HAP-1 (cell line): ENCODE data around the gene SEC11A.
A peak's percentile ranks its signal among the peaks of the same experiment; 100 is the strongest.
"Not testable (repeated sequence)": the region's sequence is repeated elsewhere in the genome, so short reads cannot be mapped to it uniquely, and the experiment has no call there.

Source experiments
- DNase-seq, 2 experiments: peaks; one replicate each; pipeline ENCODE4 v3.0.0-alpha.2; 2016 to 2020; ENCODE audit warnings: low spot score in 2 of 2
- H3K27me3 ChIP-seq: fragments of 250-450 bp; sonication (Bioruptor Pico); 2 replicates; pipeline ENCODE4 v1.5.1; 2020; ENCODE audit warnings: low read depth, mild to moderate bottlenecking, moderate library complexity
- H3K36me3 ChIP-seq: fragments of 250-450 bp; sonication (Bioruptor Pico); replicated peaks from 2 replicates; pipeline ENCODE4 v1.5.1; 2020; ENCODE audit warnings: mild to moderate bottlenecking
- H3K4me1 ChIP-seq: fragments of 250-450 bp; sonication (Bioruptor Pico); 2 replicates; pipeline ENCODE4 v1.5.1; 2020; ENCODE audit warnings: mild to moderate bottlenecking
- H3K4me3 ChIP-seq: fragments of 250-450 bp; sonication (Bioruptor Pico); 2 replicates; pipeline ENCODE4 v1.5.1; 2020; ENCODE audit warnings: mild to moderate bottlenecking, moderate library complexity
- H3K9me3 ChIP-seq: fragments of 250-450 bp; sonication (Bioruptor Pico); 2 replicates; pipeline ENCODE4 v1.5.1; 2020; ENCODE audit warnings: mild to moderate bottlenecking, moderate library complexity
- in situ Hi-C: fragments of 300-500 bp; cut with MboI; formaldehyde crosslinking; loops from 3 replicates; pipeline ENCODE4 v1.14.3; 2020; ENCODE audit warnings: low sequenced_read_pairs, inconsistent platforms, mixed read lengths

SEC11A gene

GRCh38 chr15:84654689-84655453 is 61.1 kb downstream of the SEC11A start:
- peaks cover 34% of the 10 kb centered on the region for H3K36me3 ChIP-seq
- DNase-seq: peak; percentile 88 to 91
- peaks cover 19% of the 10 kb centered on the region for H3K4me1 ChIP-seq
- H3K27me3 ChIP-seq: no peaks in the 10 kb centered on the region
- no peaks in the 10 kb centered on the region for H3K9me3 ChIP-seq
- in situ Hi-C loops: no loop called here
- H3K4me3 ChIP-seq: peak overlapping the region; percentile 86

GRCh38 chr15:84653910-84654688 is 61.8 kb downstream of the SEC11A start, which contains the start of gene WDR73:
WDR73 (minus strand) TSS chr15:84654283; CDS start chr15:84654274, 9 bp downstream.
- Histone ChIP-seq H3K27me3 (no peaks in the 10 kb centered on the region), H3K36me3 (peaks cover 41% of the 10 kb centered on the region), H3K9me3 (no peaks in the 10 kb centered on the region), H3K4me1 (peaks cover 19% of the 10 kb centered on the region), H3K4me3 (peak within 1 kb of the TSS; percentile 86)
- DNase-seq: peak; percentile 98 to 100
- in situ Hi-C loops: no loop called here

GRCh38 chr15:84653584-84653909 is 62.4 kb downstream of the SEC11A start:
- in situ Hi-C loops: no loop called here
- Histone ChIP-seq H3K36me3 (peaks cover 47% of the 10 kb centered on the region), H3K4me3 (peak overlapping the region; percentile 86), H3K4me1 (peaks cover 19% of the 10 kb centered on the region), H3K27me3 (no peaks in the 10 kb centered on the region), H3K9me3 (no peaks in the 10 kb centered on the region)
- DNase-seq: no peak

- Histone ChIP-seq H3K27me3 (no peaks in the 10 kb centered on the region), H3K4me3 (no peak overlapping the region), H3K9me3 (no peaks in the 10 kb centered on the region), H3K36me3 (peaks cover 85% of the 10 kb centered on the region), H3K4me1 (peaks cover 11% of the 10 kb centered on the region)
- DNase-seq: no peak
- in situ Hi-C loops: no loop called here
These were observed 66.2 kb downstream of the SEC11A start for GRCh38 chr15:84649706-84650105.

- DNase-seq: no peak
- no peaks in the 10 kb centered on the region for H3K27me3 ChIP-seq
- in situ Hi-C loops: no loop called here
- no peaks in the 10 kb centered on the region for H3K9me3 ChIP-seq
- H3K4me1 ChIP-seq: peaks cover 11% of the 10 kb centered on the region
- H3K36me3 ChIP-seq: peaks cover 93% of the 10 kb centered on the region
- no peak overlapping the region for H3K4me3 ChIP-seq
These were observed 67.4 kb downstream of the SEC11A start for GRCh38 chr15:84648539-84648938.

GRCh38 chr15:84647726-84648125 is 68.2 kb downstream of the SEC11A start:
- peaks cover 97% of the 10 kb centered on the region for H3K36me3 ChIP-seq
- DNase-seq: no peak
- in situ Hi-C loops: no loop called here

GRCh38 chr15:84645997-84646396 is 69.9 kb downstream of the SEC11A start:
- peaks cover 97% of the 10 kb centered on the region for H3K36me3 ChIP-seq
- no peaks in the 10 kb centered on the region for H3K9me3 ChIP-seq
- in situ Hi-C loops: no loop called here
- no peak for DNase-seq
- no peak overlapping the region for H3K4me3 ChIP-seq
- no peaks in the 10 kb centered on the region for H3K4me1 ChIP-seq
- H3K27me3 ChIP-seq: no peaks in the 10 kb centered on the region

More at GRCh38 chr15:84647726-84648125, 68.2 kb downstream of the SEC11A start:
- H3K27me3 ChIP-seq: no peaks in the 10 kb centered on the region
- H3K9me3 ChIP-seq: no peaks in the 10 kb centered on the region
- no peak overlapping the region for H3K4me3 ChIP-seq
- 0 out of 2 replicates have a peak, but pooled peaks cover 3% of the 10 kb centered on the region for H3K4me1 ChIP-seq

- in situ Hi-C loops: no loop called here
- Histone ChIP-seq H3K27me3 (no peaks in the 10 kb centered on the region), H3K4me1 (no peaks in the 10 kb centered on the region), H3K9me3 (no peaks in the 10 kb centered on the region), H3K36me3 (peaks cover 95% of the 10 kb centered on the region), H3K4me3 (no peak overlapping the region)
- DNase-seq: no peak
These were observed 70.4 kb downstream of the SEC11A start for GRCh38 chr15:84645496-84645895.

GRCh38 chr15:84643838-84644237 is 72.1 kb downstream of the SEC11A start:
- Histone ChIP-seq H3K4me3 (no peak overlapping the region), H3K9me3 (no peaks in the 10 kb centered on the region), H3K4me1 (no peaks in the 10 kb centered on the region), H3K27me3 (no peaks in the 10 kb centered on the region), H3K36me3 (peaks cover 95% of the 10 kb centered on the region)
- in situ Hi-C loops: no loop called here
- DNase-seq: no peak

- H3K27me3 ChIP-seq, H3K4me3 ChIP-seq, in situ Hi-C loops, H3K4me1 ChIP-seq, DNase-seq, H3K9me3 ChIP-seq: not testable (repeated sequence)
- H3K36me3 ChIP-seq: peaks cover 92% of the 10 kb centered on the region
These were observed 73.3 kb downstream of the SEC11A start for GRCh38 chr15:84642640-84643039.

- H3K4me3 ChIP-seq, in situ Hi-C loops, H3K4me1 ChIP-seq, DNase-seq, H3K27me3 ChIP-seq, H3K9me3 ChIP-seq: not testable (repeated sequence)
- H3K36me3 ChIP-seq: peaks cover 86% of the 10 kb centered on the region
These were observed 74.1 kb downstream of the SEC11A start for GRCh38 chr15:84641871-84642270.

- peaks cover 10% of the 10 kb centered on the region for H3K4me1 ChIP-seq
- in situ Hi-C loops: no loop called here
These were observed 77.8 kb downstream of the SEC11A start for GRCh38 chr15:84638103-84638502.

GRCh38 chr15:84634228-84634837 is 81.6 kb downstream of the SEC11A start:
- Histone ChIP-seq H3K4me3 (peak overlapping the region; percentile 52), H3K36me3 (peaks cover 22% of the 10 kb centered on the region), H3K27me3 (no peaks in the 10 kb centered on the region), H3K9me3 (no peaks in the 10 kb centered on the region), H3K4me1 (peaks cover 17% of the 10 kb centered on the region)
- in situ Hi-C loops: no loop called here
- DNase-seq: no peak

More at GRCh38 chr15:84638103-84638502, 77.8 kb downstream of the SEC11A start:
- Histone ChIP-seq H3K9me3 (no peaks in the 10 kb centered on the region), H3K27me3 (no peaks in the 10 kb centered on the region), H3K4me3 (no peak overlapping the region), H3K36me3 (peaks cover 59% of the 10 kb centered on the region)
- no peak for DNase-seq
